Left ventricle myocardium superior (tissue), 1 donor: ENCODE data around the gene PAIP2. TPM values are rescaled to one million over a fixed set of nuclear protein-coding genes. Genes with fewer than 3 reads are reported as not detected.
"Not testable (repeated sequence)": the region's sequence is repeated elsewhere in the genome, so short reads cannot be mapped to it uniquely, and the experiment has no call there.

Experiments
- ATAC-seq: fragments of 200-7000 bp; cut with Tn5 transposase; one replicate; pipeline ENCODE4 v1.9.1; 2020; ENCODE audit warnings: mild to moderate bottlenecking, moderate library complexity
- DNase-seq: peaks from one replicate; pipeline ENCODE4 v3.0.0-alpha.2; 2020
- intact Hi-C: fragments of 100-400 bp; cut with micrococcal nuclease; formaldehyde crosslinking; loops from one replicate; pipeline ENCODE4 v1.11.0; 2022
- total RNA-seq: library from RNA; stranded (reverse); fragmentation: NEBNext Ultra II Directional; extraction: Animal tissue kit (Norgen Biotek cat#: 25700); gene quantifications from one replicate; pipeline ENCODE4 v1.2.1, GENCODE V29; 2021
- donor health status: DM: no; HTN: yes; CAD: no; lungs with severe emphysema.

The PAIP2 gene
- total RNA-seq, 1 donor from 2014 or later, result 136 TPM

- intact Hi-C loops, result no loop called here
- ATAC-seq (no peak), DNase-seq (no peak)
Observed at GRCh38 chr5:139312075-139312474, 29.6 kb upstream of the PAIP2 start.

GRCh38 chr5:139314276-139314675 lies 27.4 kb upstream of the PAIP2 start:
- DNase-seq (no peak), ATAC-seq (no peak)
- intact Hi-C loops, result no loop called here

GRCh38 chr5:139315056-139315615 lies 26.5 kb upstream of the PAIP2 start:
- intact Hi-C loops, result no loop called here
- no peak for ATAC-seq
- no peak for DNase-seq

- peak; percentile 18 for ATAC-seq
- intact Hi-C loops, result no loop called here
- DNase-seq, result no peak
Observed at GRCh38 chr5:139335811-139336210, 5.8 kb upstream of the PAIP2 start.

DNA sequence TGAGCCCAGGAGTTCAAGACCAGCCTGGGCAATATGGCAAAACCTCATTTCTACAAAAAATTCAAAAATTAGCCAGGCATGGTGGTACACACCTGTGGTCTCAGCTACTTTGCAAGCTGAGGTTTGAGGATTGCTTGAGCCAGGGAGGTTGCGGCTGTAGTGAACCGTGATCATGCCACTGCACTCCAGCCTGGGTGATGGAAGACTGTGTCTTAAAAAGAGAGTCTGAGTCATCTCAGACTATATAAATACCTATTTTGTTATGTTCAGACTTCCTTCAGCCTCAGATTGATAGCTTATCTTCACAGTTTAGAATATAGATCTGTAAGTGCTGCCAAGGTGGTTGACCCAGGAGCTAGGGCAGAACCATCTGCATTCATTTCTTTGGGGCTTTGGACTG lies 1.6 kb upstream of the PAIP2 start:
- intact Hi-C loops, result no loop called here
- no peak for DNase-seq
- ATAC-seq, result no peak

DNA sequence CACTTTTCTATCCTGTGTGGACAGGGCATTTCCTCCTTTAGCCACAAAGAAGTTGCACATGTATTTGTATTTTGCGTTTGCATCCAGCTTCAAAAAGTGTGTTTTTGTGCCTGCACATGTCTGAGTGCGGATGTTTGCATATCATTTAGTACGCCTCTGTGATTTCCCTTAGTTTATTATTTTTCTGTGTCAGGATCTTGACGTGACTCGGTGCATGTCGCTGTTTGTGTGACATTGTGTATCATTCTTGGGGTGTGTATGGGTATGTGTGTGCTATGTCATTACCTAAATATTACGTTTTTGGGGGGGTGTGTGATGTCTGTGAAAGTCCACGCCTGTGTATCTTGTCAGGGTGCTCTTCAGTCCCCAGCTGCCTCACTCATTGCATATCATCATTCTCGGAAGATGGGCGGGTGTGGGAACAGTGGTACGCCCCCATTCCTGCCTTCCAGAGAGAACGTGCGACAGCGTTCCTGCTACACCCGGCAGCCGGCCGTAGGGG lies 416 bp upstream of the PAIP2 start:
- no peak for ATAC-seq
- DNase-seq, result no peak
- intact Hi-C loops, result no loop called here

DNA sequence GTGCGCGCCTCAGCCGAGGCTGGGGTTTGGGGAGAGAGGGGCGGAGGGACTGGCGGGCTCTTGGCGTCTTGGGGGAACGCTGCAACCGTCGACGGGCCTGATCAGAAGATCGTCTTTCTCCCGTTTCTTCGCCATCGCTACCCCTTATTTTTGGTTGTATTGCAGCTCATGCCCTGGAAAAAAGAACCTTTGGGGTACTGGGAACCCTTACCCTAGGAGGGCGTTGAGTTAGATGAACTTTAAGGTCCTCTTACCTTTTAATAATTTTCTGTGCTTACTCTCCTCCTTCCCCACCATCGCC lies 719 bp downstream of the PAIP2 start:
- ATAC-seq, result no peak
- no peak for DNase-seq
- intact Hi-C loops, result no loop called here

- ATAC-seq, result no peak
- intact Hi-C loops, result no loop called here
- no peak for DNase-seq
Observed at GRCh38 chr5:139343476-139343875, 1.8 kb downstream of the PAIP2 start.

- DNase-seq, result no peak
- intact Hi-C loops, result no loop called here
- ATAC-seq, result no peak
Observed at GRCh38 chr5:139344177-139344576, 2.5 kb downstream of the PAIP2 start.

DNA sequence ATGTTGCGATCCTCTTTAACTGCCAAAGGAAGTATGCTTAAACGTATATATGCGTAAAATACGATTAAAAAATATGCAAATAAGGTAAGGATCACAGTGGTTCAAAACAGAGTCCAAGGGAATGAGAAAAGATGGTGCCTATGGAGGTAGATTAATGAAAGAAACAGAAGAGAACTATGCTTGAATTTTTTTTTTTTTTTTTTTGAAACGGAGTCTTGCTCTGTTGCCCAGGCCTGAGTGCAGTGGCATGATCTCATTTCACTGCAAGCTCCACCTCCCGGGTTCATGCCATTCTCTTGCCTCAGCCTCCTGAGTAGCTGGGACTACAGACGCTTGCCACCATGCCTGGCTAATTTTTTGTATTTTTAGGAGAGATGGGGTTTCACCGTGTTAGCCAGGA lies 3.8 kb downstream of the PAIP2 start:
- DNase-seq, ATAC-seq, intact Hi-C loops: not testable (repeated sequence)

GRCh38 chr5:139347863-139348262 lies 6.2 kb downstream of the PAIP2 start:
- intact Hi-C loops, DNase-seq, ATAC-seq: not testable (repeated sequence)

GRCh38 chr5:139354186-139354585 lies 12.5 kb downstream of the PAIP2 start:
- DNase-seq (no peak), ATAC-seq (no peak)
- intact Hi-C loops, result no loop called here

GRCh38 chr5:139355900-139356299 lies 14.2 kb downstream of the PAIP2 start:
- ATAC-seq, DNase-seq, intact Hi-C loops: not testable (repeated sequence)

DNA sequence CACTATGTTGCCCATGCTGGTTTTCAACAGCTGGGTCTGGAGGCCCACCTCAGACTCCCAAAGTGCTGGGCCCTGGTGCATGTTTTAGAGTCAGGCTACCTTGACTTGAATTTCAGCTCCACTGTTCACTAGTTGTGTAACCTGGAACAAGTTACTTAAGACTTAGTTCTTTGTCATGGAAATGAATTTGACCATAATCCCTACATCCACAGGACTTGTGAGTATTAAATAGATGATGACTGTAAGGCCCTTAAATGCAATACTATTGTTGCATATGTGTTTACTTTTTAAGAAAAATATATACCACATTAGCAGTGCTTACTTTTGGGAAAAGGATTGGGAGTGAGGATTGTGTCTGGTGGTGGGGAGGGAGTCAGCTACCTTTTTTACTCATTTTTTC lies 16.4 kb downstream of the PAIP2 start:
- DNase-seq, result no peak
- intact Hi-C loops, result no loop called here
- no peak for ATAC-seq

GRCh38 chr5:139360384-139360783 lies 18.7 kb downstream of the PAIP2 start:
- ATAC-seq (no peak), DNase-seq (no peak)
- intact Hi-C loops, result no loop called here

GRCh38 chr5:139361835-139362429 lies 20.3 kb downstream of the PAIP2 start:
- intact Hi-C loops, result no loop called here
- no peak for ATAC-seq
- no peak for DNase-seq

GRCh38 chr5:139363937-139364336 lies 22.3 kb downstream of the PAIP2 start:
- ATAC-seq (no peak), DNase-seq (no peak)
- intact Hi-C loops, result no loop called here

- ATAC-seq, result no peak
- no peak for DNase-seq
- intact Hi-C loops, result no loop called here
Observed at GRCh38 chr5:139364466-139364865, 22.8 kb downstream of the PAIP2 start.

DNA sequence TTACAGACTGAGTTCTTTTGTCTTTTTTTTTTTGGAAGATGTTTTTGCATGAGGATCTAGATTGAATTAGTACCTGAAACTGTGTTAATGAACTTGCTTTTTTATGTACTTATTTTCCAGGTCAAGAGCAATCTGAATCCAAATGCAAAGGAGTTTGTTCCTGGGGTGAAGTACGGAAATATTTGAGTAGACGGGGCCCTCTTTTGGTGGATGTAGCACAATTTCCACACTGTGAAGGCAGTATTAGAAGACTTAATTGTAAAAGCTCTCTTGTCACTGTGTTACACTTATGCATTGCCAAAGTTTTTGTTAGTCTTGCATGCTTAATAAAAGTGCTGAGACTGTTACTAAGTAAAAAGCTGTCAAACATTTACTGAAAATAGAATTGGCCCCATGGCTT lies 27.0 kb downstream of the PAIP2 start:
- no peak for DNase-seq
- ATAC-seq, result peak; percentile 19
- intact Hi-C loops, result no loop called here

- ATAC-seq (no peak), DNase-seq (no peak)
- intact Hi-C loops, result no loop called here
Observed at GRCh38 chr5:139369181-139369580, 27.5 kb downstream of the PAIP2 start.
